Stimulated activated CD4-positive, alpha-beta T cell treated with anti-CD3 and anti-CD28 coated beads, Interleukin-1b, Interleukin-23, amount 100 ng/mL, for 24 hours (primary cell): ENCODE results near the gene MFNG.
"Not testable (repeated sequence)": the region's sequence is repeated elsewhere in the genome, so short reads cannot be mapped to it uniquely, and the experiment has no call there.

Source experiments
- DNase-seq, 4 experiments: peaks; one replicate each; pipeline ENCODE4 v3.0.0-alpha.2; 2020; ENCODE audit warnings: low read depth in 4 of 4, low spot score in 1 of 4

The MFNG gene

GRCh38 chr22:37486224-37486845 is at the start of gene MFNG:
TSS of gene MFNG (minus strand) at chr22:37486384. CDS start at chr22:37486177, 207 bp downstream.
- peak; percentile 41 to 73 (median 58) for DNase-seq

- no peak for DNase-seq
Observed at GRCh38 chr22:37535159-37535558, 49.0 kb upstream of the MFNG start.

- DNase-seq, result no peak
Observed at GRCh38 chr22:37534445-37534844, 48.3 kb upstream of the MFNG start.

GRCh38 chr22:37533995-37534394 is 47.8 kb upstream of the MFNG start:
- DNase-seq, result no peak

GRCh38 chr22:37529652-37530345 is 43.6 kb upstream of the MFNG start:
- DNase-seq, result no peak

- not testable (repeated sequence) for DNase-seq
Observed at GRCh38 chr22:37527952-37528351, 41.8 kb upstream of the MFNG start.

- not testable (repeated sequence) for DNase-seq
Observed at GRCh38 chr22:37527081-37527752, 41.0 kb upstream of the MFNG start.

GRCh38 chr22:37526376-37526775 is 40.2 kb upstream of the MFNG start:
- no peak for DNase-seq

GRCh38 chr22:37525746-37526350 is 39.7 kb upstream of the MFNG start:
- no peak for DNase-seq

- DNase-seq, result no peak
Observed at GRCh38 chr22:37525073-37525745, 39.0 kb upstream of the MFNG start.

GRCh38 chr22:37522482-37522881 is 36.3 kb upstream of the MFNG start:
- DNase-seq, result no peak

- no peak for DNase-seq
Observed at GRCh38 chr22:37521236-37521739, 35.1 kb upstream of the MFNG start.

- DNase-seq, result no peak
Observed at GRCh38 chr22:37520776-37521191, 34.6 kb upstream of the MFNG start.

GRCh38 chr22:37519268-37520195 is 33.3 kb upstream of the MFNG start, which contains the start of gene CARD10:
TSS of gene CARD10 (minus strand) at chr22:37519415. CDS start at chr22:37519200, 215 bp downstream.
- no peak for DNase-seq

GRCh38 chr22:37518509-37519267 is 32.5 kb upstream of the MFNG start:
- DNase-seq, result no peak

- DNase-seq, result no peak
Observed at GRCh38 chr22:37517826-37518450, 31.8 kb upstream of the MFNG start.

GRCh38 chr22:37516456-37516855 is 30.3 kb upstream of the MFNG start:
- DNase-seq, result no peak

GRCh38 chr22:37515901-37516300 is 29.7 kb upstream of the MFNG start:
- DNase-seq, result no peak
